Neural progenitor cell (in vitro differentiated cells): ENCODE data around the gene SRRM4.

ENCODE experiments used
- EZH2phosphoT487 ChIP-seq: fragments of 200-600 bp; sonication (generic); IDR thresholded peaks from 2 replicates; pipeline ENCODE4 v1.6.1; 2017; ENCODE audit warnings: antibody characterized with exemption
- TF ChIP-seq, protein P1 (sequence below): fragments of 200-600 bp; sonication (generic); IDR thresholded peaks from 2 replicates; pipeline ENCODE4 v1.5.1; 2017; ENCODE audit warnings: antibody characterized with exemption, mild to moderate bottlenecking

GRCh38 chr12:119122047-119122446 lies 140.7 kb downstream of the SRRM4 start:
- TF ChIP-seq, protein P1, sequence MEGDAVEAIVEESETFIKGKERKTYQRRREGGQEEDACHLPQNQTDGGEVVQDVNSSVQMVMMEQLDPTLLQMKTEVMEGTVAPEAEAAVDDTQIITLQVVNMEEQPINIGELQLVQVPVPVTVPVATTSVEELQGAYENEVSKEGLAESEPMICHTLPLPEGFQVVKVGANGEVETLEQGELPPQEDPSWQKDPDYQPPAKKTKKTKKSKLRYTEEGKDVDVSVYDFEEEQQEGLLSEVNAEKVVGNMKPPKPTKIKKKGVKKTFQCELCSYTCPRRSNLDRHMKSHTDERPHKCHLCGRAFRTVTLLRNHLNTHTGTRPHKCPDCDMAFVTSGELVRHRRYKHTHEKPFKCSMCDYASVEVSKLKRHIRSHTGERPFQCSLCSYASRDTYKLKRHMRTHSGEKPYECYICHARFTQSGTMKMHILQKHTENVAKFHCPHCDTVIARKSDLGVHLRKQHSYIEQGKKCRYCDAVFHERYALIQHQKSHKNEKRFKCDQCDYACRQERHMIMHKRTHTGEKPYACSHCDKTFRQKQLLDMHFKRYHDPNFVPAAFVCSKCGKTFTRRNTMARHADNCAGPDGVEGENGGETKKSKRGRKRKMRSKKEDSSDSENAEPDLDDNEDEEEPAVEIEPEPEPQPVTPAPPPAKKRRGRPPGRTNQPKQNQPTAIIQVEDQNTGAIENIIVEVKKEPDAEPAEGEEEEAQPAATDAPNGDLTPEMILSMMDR: no peak
- no peak for TF ChIP-seq EZH2phosphoT487
